ENCODE results near the gene SLC11A1.

Gene SLC11A1

GRCh38 chr2:218421027-218421426 is 39.0 kb downstream of the SLC11A1 start:
- H3K27me3 ChIP-seq (ENCODE audit: insufficient read depth, insufficient read length) = no peaks in the 10 kb centered on the region
- TF ChIP-seq ZNF274 (IDR thresholded peaks at IDR 0.05; ENCODE audit: low read depth, low read length) (no peak), YY1 (IDR thresholded peaks at IDR 0.05; ENCODE audit: insufficient read depth, insufficient read length) (no peak), SUZ12 (IDR thresholded peaks at IDR 0.05; ENCODE audit: extremely low read depth, insufficient read depth, insufficient read length) (no peak)
- H3K9me3 ChIP-seq (ENCODE audit: insufficient read depth, low read length) = no peaks in the 10 kb centered on the region
- no peak overlapping the region for H3K9ac ChIP-seq (ENCODE audit: insufficient read length, low read depth)
- H3K36me3 ChIP-seq (ENCODE audit: insufficient read depth, insufficient read length, low read length) = no peaks in the 10 kb centered on the region
- H3K4me3 ChIP-seq (ENCODE audit: insufficient read length, low read depth) = no peak overlapping the region
- H3K4me1 ChIP-seq (ENCODE audit: insufficient read depth, insufficient read length) = peaks cover 13% of the 10 kb centered on the region
- no peak for DNase-seq (ENCODE audit: low read depth, low spot score)

GRCh38 chr2:218422403-218423086 is 40.5 kb downstream of the SLC11A1 start:
- DNase-seq (ENCODE audit: low read depth, low spot score) = no peak
- no peak for TF ChIP-seq YY1 (IDR thresholded peaks at IDR 0.05; ENCODE audit: insufficient read depth, insufficient read length)
- TF ChIP-seq ZNF274 (IDR thresholded peaks at IDR 0.05; ENCODE audit: low read depth, low read length) = no peak
- no peak for TF ChIP-seq SUZ12 (IDR thresholded peaks at IDR 0.05; ENCODE audit: extremely low read depth, insufficient read depth, insufficient read length)
- peaks cover 13% of the 10 kb centered on the region for H3K4me1 ChIP-seq (ENCODE audit: insufficient read depth, insufficient read length)
- H3K4me3 ChIP-seq (ENCODE audit: insufficient read length, low read depth) = no peak overlapping the region
- H3K9ac ChIP-seq (ENCODE audit: insufficient read length, low read depth) = no peak overlapping the region
- H3K27me3 ChIP-seq (ENCODE audit: insufficient read depth, insufficient read length) = no peaks in the 10 kb centered on the region
- H3K9me3 ChIP-seq (ENCODE audit: insufficient read depth, low read length) = no peaks in the 10 kb centered on the region
- H3K36me3 ChIP-seq (ENCODE audit: insufficient read depth, insufficient read length, low read length) = no peaks in the 10 kb centered on the region

- H3K4me1 ChIP-seq (ENCODE audit: insufficient read depth, insufficient read length) = peaks cover 9% of the 10 kb centered on the region
- no peaks in the 10 kb centered on the region for H3K36me3 ChIP-seq (ENCODE audit: insufficient read depth, insufficient read length, low read length)
- no peaks in the 10 kb centered on the region for H3K9me3 ChIP-seq (ENCODE audit: insufficient read depth, low read length)
- no peak for DNase-seq (ENCODE audit: low read depth, low spot score)
- H3K27me3 ChIP-seq (ENCODE audit: insufficient read depth, insufficient read length) = no peaks in the 10 kb centered on the region
- no peak overlapping the region for H3K9ac ChIP-seq (ENCODE audit: insufficient read length, low read depth)
- H3K4me3 ChIP-seq (ENCODE audit: insufficient read length, low read depth) = no peak overlapping the region
- no peak for TF ChIP-seq SUZ12 (IDR thresholded peaks at IDR 0.05; ENCODE audit: extremely low read depth, insufficient read depth, insufficient read length)
Observed at GRCh38 chr2:218423584-218423983, 41.5 kb downstream of the SLC11A1 start.

DNA sequence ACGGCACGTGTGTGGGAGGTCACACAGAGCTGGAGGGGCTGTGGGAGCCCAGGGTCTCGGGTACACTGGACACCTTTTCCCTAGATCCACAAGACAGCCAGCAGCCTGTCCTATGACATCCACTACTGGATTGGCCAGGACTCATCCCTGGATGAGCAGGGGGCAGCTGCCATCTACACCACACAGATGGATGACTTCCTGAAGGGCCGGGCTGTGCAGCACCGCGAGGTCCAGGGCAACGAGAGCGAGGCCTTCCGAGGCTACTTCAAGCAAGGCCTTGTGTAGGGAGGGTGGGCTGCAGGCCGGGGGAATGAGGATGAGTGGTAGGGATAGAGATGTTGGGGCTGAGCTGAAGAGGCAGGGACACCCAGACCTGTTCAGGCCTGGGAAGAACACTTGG is 43.5 kb downstream of the SLC11A1 start:
- DNase-seq (ENCODE audit: low read depth, low spot score) = no peak
- Histone ChIP-seq H3K4me3 (ENCODE audit: insufficient read length, low read depth) (no peak overlapping the region), H3K9me3 (ENCODE audit: insufficient read depth, low read length) (no peaks in the 10 kb centered on the region), H3K36me3 (ENCODE audit: insufficient read depth, insufficient read length, low read length) (no peaks in the 10 kb centered on the region), H3K9ac (ENCODE audit: insufficient read length, low read depth) (no peak overlapping the region), H3K4me1 (ENCODE audit: insufficient read depth, insufficient read length) (no peaks in the 10 kb centered on the region), H3K27me3 (ENCODE audit: insufficient read depth, insufficient read length) (no peaks in the 10 kb centered on the region)
- TF ChIP-seq SUZ12 (IDR thresholded peaks at IDR 0.05; ENCODE audit: extremely low read depth, insufficient read depth, insufficient read length) (no peak), ZNF274 (IDR thresholded peaks at IDR 0.05; ENCODE audit: low read depth, low read length) (no peak), YY1 (IDR thresholded peaks at IDR 0.05; ENCODE audit: insufficient read depth, insufficient read length) (no peak)

DNA sequence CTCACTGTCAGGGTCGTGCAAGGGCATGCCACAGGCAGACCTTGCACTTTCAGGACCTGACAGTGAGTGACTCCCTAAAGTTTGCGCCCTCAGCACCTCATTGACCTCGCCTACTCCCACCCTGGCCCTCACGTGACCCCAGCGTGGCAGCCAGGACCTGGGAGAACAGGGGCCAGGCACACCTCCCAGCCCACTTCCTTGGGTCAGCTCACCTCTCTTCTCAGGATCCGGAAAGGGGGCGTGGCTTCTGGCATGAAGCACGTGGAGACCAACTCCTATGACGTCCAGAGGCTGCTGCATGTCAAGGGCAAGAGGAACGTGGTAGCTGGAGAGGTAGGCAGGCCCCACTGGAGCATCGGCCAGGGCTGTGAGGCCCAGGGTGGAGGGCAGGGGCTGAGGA is 45.7 kb downstream of the SLC11A1 start:
- no peaks in the 10 kb centered on the region for H3K36me3 ChIP-seq (ENCODE audit: insufficient read depth, insufficient read length, low read length)

DNA sequence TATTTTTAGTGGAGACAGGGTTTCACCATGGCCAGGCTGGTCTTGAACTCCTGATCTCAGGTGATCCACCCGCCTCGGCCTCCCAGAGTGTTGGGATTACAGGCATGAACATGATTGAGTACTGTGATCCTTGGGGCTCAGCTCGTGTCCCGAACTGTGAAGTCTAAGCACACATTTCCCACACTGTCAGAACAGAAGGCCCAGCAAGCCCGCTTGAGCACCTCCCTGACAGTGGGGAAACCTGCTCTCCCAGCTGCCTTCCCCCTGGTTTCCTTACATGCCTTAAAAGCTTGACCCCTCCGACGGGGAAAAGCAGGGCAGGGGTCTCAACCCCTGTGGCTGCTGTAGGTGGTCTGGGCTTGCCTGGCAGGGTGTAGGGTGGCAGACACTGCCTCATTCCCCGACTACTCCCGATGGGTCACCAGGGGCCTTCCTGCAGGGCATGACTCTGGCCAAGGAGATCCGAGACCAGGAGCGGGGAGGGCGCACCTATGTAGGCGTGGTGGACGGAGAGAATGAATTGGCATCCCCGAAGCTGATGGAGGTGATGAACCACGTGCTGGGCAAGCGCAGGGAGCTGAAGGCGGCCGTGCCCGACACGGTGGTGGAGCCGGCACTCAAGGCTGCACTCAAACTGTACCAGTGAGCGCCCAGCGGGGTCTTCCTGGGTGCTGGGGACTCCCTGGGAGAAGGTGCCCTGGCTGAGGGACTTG is 46.9 kb downstream of the SLC11A1 start:
- H3K27me3 ChIP-seq (ENCODE audit: insufficient read depth, insufficient read length) = no peaks in the 10 kb centered on the region
- DNase-seq (ENCODE audit: low read depth, low spot score) = no peak
- no peak overlapping the region for H3K4me3 ChIP-seq (ENCODE audit: insufficient read length, low read depth)
- no peak overlapping the region for H3K9ac ChIP-seq (ENCODE audit: insufficient read length, low read depth)
- TF ChIP-seq SUZ12 (IDR thresholded peaks at IDR 0.05; ENCODE audit: extremely low read depth, insufficient read depth, insufficient read length) (no peak), ZNF274 (IDR thresholded peaks at IDR 0.05; ENCODE audit: low read depth, low read length) (no peak), YY1 (IDR thresholded peaks at IDR 0.05; ENCODE audit: insufficient read depth, insufficient read length) (no peak)
- H3K4me1 ChIP-seq (ENCODE audit: insufficient read depth, insufficient read length) = no peaks in the 10 kb centered on the region
- no peaks in the 10 kb centered on the region for H3K36me3 ChIP-seq (ENCODE audit: insufficient read depth, insufficient read length, low read length)
- H3K9me3 ChIP-seq (ENCODE audit: insufficient read depth, low read length) = no peaks in the 10 kb centered on the region

More for the DNA sequence above, 45.7 kb downstream of the SLC11A1 start:
- TF ChIP-seq YY1 (IDR thresholded peaks at IDR 0.05; ENCODE audit: insufficient read depth, insufficient read length) (no peak), SUZ12 (IDR thresholded peaks at IDR 0.05; ENCODE audit: extremely low read depth, insufficient read depth, insufficient read length) (no peak), ZNF274 (IDR thresholded peaks at IDR 0.05; ENCODE audit: low read depth, low read length) (no peak)
- Histone ChIP-seq H3K4me1 (ENCODE audit: insufficient read depth, insufficient read length) (no peaks in the 10 kb centered on the region), H3K9ac (ENCODE audit: insufficient read length, low read depth) (no peak overlapping the region), H3K27me3 (ENCODE audit: insufficient read depth, insufficient read length) (no peaks in the 10 kb centered on the region), H3K4me3 (ENCODE audit: insufficient read length, low read depth) (no peak overlapping the region), H3K9me3 (ENCODE audit: insufficient read depth, low read length) (no peaks in the 10 kb centered on the region)
- DNase-seq (ENCODE audit: low read depth, low spot score) = no peak

- no peaks in the 10 kb centered on the region for H3K9me3 ChIP-seq (ENCODE audit: insufficient read depth, low read length)
Observed at GRCh38 chr2:218429911-218430692, 48.0 kb downstream of the SLC11A1 start.

More at GRCh38 chr2:218429911-218430692, 48.0 kb downstream of the SLC11A1 start:
- Histone ChIP-seq H3K4me3 (ENCODE audit: insufficient read length, low read depth) (no peak overlapping the region), H3K36me3 (ENCODE audit: insufficient read depth, insufficient read length, low read length) (no peaks in the 10 kb centered on the region), H3K4me1 (ENCODE audit: insufficient read depth, insufficient read length) (peaks cover under 1% of the 10 kb centered on the region), H3K9ac (ENCODE audit: insufficient read length, low read depth) (no peak overlapping the region), H3K27me3 (ENCODE audit: insufficient read depth, insufficient read length) (no peaks in the 10 kb centered on the region)
- DNase-seq (ENCODE audit: low read depth, low spot score) = no peak
- TF ChIP-seq SUZ12 (IDR thresholded peaks at IDR 0.05; ENCODE audit: extremely low read depth, insufficient read depth, insufficient read length) (no peak), ZNF274 (IDR thresholded peaks at IDR 0.05; ENCODE audit: low read depth, low read length) (no peak), YY1 (IDR thresholded peaks at IDR 0.05; ENCODE audit: insufficient read depth, insufficient read length) (no peak)
